IPS-NIHi7 (cell line): ENCODE data around the gene NACAD.

ENCODE experiments used
- DNase-seq: peaks from one replicate; pipeline ENCODE4 v3.0.0; 2012; ENCODE audit warnings: mixed read lengths; ENCODE audit errors: extremely low spot score

Gene NACAD

GRCh38 chr7:45075355-45075644 lies 13.5 kb downstream of the NACAD start:
- no peak for DNase-seq

GRCh38 chr7:45074528-45075354 lies 14.0 kb downstream of the NACAD start:
- DNase-seq, result no peak

GRCh38 chr7:45073786-45074527 lies 14.8 kb downstream of the NACAD start:
- DNase-seq, result peak; percentile 4

GRCh38 chr7:45073031-45073785 lies 15.6 kb downstream of the NACAD start:
- DNase-seq, result peak; percentile 29

GRCh38 chr7:45072131-45073030 lies 16.4 kb downstream of the NACAD start:
- peak; percentile 27 for DNase-seq

GRCh38 chr7:45071528-45071927 lies 17.2 kb downstream of the NACAD start:
- DNase-seq, result peak; percentile 4

GRCh38 chr7:45070254-45070642 lies 18.5 kb downstream of the NACAD start:
- peak; percentile 4 for DNase-seq

GRCh38 chr7:45069444-45070253 lies 19.1 kb downstream of the NACAD start:
- DNase-seq, result peak; percentile 14

GRCh38 chr7:45068236-45069023 lies 20.3 kb downstream of the NACAD start:
- peak; percentile 10 for DNase-seq

- peak; percentile 2 for DNase-seq
Measured at GRCh38 chr7:45067582-45067981, 21.2 kb downstream of the NACAD start.

GRCh38 chr7:45066409-45066808 lies 22.4 kb downstream of the NACAD start:
- no peak for DNase-seq

GRCh38 chr7:45065031-45065995 lies 23.5 kb downstream of the NACAD start:
- peak; percentile 6 for DNase-seq

GRCh38 chr7:45064047-45064725 lies 24.6 kb downstream of the NACAD start:
- DNase-seq, result no peak

GRCh38 chr7:45061806-45062425 lies 26.9 kb downstream of the NACAD start:
- DNase-seq, result no peak

GRCh38 chr7:45061352-45061751 lies 27.4 kb downstream of the NACAD start:
- DNase-seq, result no peak

GRCh38 chr7:45060295-45060694 lies 28.5 kb downstream of the NACAD start:
- no peak for DNase-seq

- DNase-seq, result peak; percentile 9
Measured at GRCh38 chr7:45057878-45058277, 30.9 kb downstream of the NACAD start.
